ENCODE measurements around the gene RFC2.

DNA sequence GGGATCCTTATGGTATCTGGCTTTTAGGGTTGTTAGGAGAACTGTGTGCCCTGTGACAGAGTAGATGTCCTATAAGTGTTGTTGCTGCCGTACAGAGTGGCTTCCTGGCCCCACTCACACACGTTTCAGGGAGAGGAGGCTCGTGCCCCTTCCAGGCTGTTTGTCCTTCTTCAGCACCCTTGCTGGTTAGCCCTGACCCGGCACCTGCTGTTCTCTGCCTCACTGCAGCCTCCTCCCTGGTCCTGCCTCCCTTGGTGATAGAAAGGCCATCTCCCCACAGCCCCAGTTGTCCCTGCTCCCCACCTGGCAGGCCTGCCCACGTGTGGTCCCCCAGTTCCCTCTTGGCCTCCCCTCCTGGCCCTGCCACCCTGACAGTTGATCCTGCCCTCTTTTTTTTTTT, 37.3 kb upstream of the RFC2 start:
- no peak for TF ChIP-seq CTCF (IDR thresholded peaks at IDR 0.05)
- no peak for TF ChIP-seq EZH2phosphoT487 (IDR thresholded peaks at IDR 0.05)
- TF ChIP-seq EZH2 (IDR thresholded peaks at IDR 0.05) = no peak
